ENCODE results near the gene TMEM91. TPM values are rescaled to one million over a fixed set of nuclear protein-coding genes. Genes with fewer than 3 reads are reported as not detected.

TMEM91 gene
- total RNA-seq, 2 donors from 2014 or later, result 5.7 to 16.5 TPM

- TF ChIP-seq CTCF (conservative IDR thresholded peaks at IDR 0.05), result no peak
- no peak overlapping the region for H3K4me3 Mint-ChIP-seq
- no peaks in the 10 kb centered on the region for H3K27me3 ChIP-seq (ENCODE audit: control insufficient read depth, insufficient read depth, low read length, poor library complexity, severe bottlenecking)
- peaks cover 4% of the 10 kb centered on the region for H3K4me1 ChIP-seq (ENCODE audit: control insufficient read depth, insufficient read depth, low read length)
- no peaks in the 10 kb centered on the region for H3K9me3 Mint-ChIP-seq
- DNase-seq, result no peak
- H3K36me3 ChIP-seq (ENCODE audit: control insufficient read depth, insufficient read depth, low read length), result peaks cover 33% of the 10 kb centered on the region
- no peak overlapping the region for H3K4me3 ChIP-seq (ENCODE audit: low read length)
- H3K36me3 Mint-ChIP-seq (ENCODE audit: low read depth), result peaks cover 36% of the 10 kb centered on the region
- no peak overlapping the region for H3K9ac ChIP-seq (ENCODE audit: extremely low read depth, low read length, poor library complexity, severe bottlenecking)
- no peaks in the 10 kb centered on the region for H3K9me3 ChIP-seq (ENCODE audit: control insufficient read depth, low read length)
- 90 to 97% methylated on average over 11 to 18 of the region's 18 CpGs for WGBS, 2 experiments (ENCODE audit: insufficient coverage in 1 of 2, insufficient read length in 1 of 2)
- H3K27ac ChIP-seq (ENCODE audit: low read depth, low read length), result no peak overlapping the region
- H3K27ac Mint-ChIP-seq, result no peak overlapping the region
- no peaks in the 10 kb centered on the region for H3K27me3 Mint-ChIP-seq (ENCODE audit: insufficient read depth)
- H3K4me1 Mint-ChIP-seq, result peaks cover 9% of the 10 kb centered on the region
Measured at GRCh38 chr19:41433171-41433570, 56.8 kb downstream of the TMEM91 start.

Other genes starting within 250 kb of the TMEM91 start
- 10 to 100 TPM in 1 of 2 donors, 1 to 10 TPM in 1; 8.6 to 26.7 TPM for gene CYP2S1, start 183.3 kb upstream of the TMEM91 start, total RNA-seq
- gene AXL, start 157.3 kb upstream of the TMEM91 start, total RNA-seq, result 10 to 100 TPM; 10.9 to 14.1 TPM
- gene HNRNPUL1, start 112.2 kb upstream of the TMEM91 start, total RNA-seq, result 100 to 1,000 TPM; 211 to 225 TPM
- gene CCDC97, start 66.4 kb upstream of the TMEM91 start, total RNA-seq, result 10 to 100 TPM; 38.4 to 44.6 TPM
- gene TGFB1, start 22.6 kb upstream of the TMEM91 start, total RNA-seq, result 10 to 100 TPM; 56.3 to 60.1 TPM
- gene B9D2, start 12.4 kb upstream of the TMEM91 start, total RNA-seq, result 1 to 10 TPM; 4.5 to 6.2 TPM
- gene EXOSC5, start 20.8 kb downstream of the TMEM91 start, total RNA-seq, result 10 to 100 TPM; 15.7 to 23.6 TPM
- gene BCKDHA, start 21.3 kb downstream of the TMEM91 start, total RNA-seq, result 10 to 100 TPM; 18.0 to 21.6 TPM
- 1 to 10 TPM; 3.9 to 4.7 TPM for gene B3GNT8, start 50.8 kb downstream of the TMEM91 start, total RNA-seq
- 10 to 100 TPM; 52.9 to 71.5 TPM for gene DMAC2, start 63.4 kb downstream of the TMEM91 start, total RNA-seq
- gene ERICH4, start 66.6 kb downstream of the TMEM91 start, total RNA-seq, result not detected
- under 1 TPM; 0.44 to 0.51 TPM for gene CEACAM21, start 199.6 kb downstream of the TMEM91 start, total RNA-seq

Measured in endodermal cell (in vitro differentiated cells).